Measurements from ENCODE around the gene TXNDC8.

TXNDC8 gene

DNA sequence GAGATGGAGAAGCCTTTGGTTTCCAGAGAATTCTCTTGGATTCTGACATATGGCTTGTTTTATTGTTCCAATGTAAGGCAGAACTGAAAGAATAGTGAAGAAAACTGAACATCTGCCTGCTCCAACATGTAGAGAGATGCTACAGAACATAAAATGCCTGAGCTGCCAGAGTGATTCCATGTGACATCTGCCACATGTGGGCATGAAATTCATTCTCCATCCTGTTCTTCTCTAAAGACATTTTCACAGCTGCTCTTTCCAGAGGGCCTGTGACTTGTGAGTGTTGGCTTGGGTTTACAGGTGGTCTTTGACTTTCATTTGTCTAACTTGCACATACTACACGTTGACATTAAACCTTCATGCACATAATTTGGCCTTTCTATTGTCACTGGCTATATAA is 47.7 kb downstream of the TXNDC8 start:
- Histone ChIP-seq H4K20me1 (ENCODE audit: insufficient read depth, low read length) (no peaks in the 10 kb centered on the region), H3K4me3 (ENCODE audit: low read depth in 1 of 2, low read length in 2 of 2) (no peak overlapping the region), H3K9me3 (ENCODE audit: insufficient read depth, low read length, severe bottlenecking) (no peaks in the 10 kb centered on the region), H3K9ac (ENCODE audit: low read depth, low read length) (no peak overlapping the region), H3K79me2 (ENCODE audit: insufficient read depth, low read length) (no peaks in the 10 kb centered on the region), H3K27me3 (ENCODE audit: insufficient read depth, low read length, poor library complexity) (no peaks in the 10 kb centered on the region), H3K36me3 (ENCODE audit: insufficient read depth, low read length) (no peaks in the 10 kb centered on the region), H2AFZ (ENCODE audit: low read depth, low read length) (no peak overlapping the region), H3K4me2 (ENCODE audit: insufficient read depth, low read length) (no peak overlapping the region), H3K4me1 (ENCODE audit: insufficient read depth, low read length) (no peaks in the 10 kb centered on the region), H3K27ac (ENCODE audit: low read length) (no peak overlapping the region)
- no peak for DNase-seq
- TF ChIP-seq, protein P1, sequence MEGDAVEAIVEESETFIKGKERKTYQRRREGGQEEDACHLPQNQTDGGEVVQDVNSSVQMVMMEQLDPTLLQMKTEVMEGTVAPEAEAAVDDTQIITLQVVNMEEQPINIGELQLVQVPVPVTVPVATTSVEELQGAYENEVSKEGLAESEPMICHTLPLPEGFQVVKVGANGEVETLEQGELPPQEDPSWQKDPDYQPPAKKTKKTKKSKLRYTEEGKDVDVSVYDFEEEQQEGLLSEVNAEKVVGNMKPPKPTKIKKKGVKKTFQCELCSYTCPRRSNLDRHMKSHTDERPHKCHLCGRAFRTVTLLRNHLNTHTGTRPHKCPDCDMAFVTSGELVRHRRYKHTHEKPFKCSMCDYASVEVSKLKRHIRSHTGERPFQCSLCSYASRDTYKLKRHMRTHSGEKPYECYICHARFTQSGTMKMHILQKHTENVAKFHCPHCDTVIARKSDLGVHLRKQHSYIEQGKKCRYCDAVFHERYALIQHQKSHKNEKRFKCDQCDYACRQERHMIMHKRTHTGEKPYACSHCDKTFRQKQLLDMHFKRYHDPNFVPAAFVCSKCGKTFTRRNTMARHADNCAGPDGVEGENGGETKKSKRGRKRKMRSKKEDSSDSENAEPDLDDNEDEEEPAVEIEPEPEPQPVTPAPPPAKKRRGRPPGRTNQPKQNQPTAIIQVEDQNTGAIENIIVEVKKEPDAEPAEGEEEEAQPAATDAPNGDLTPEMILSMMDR (IDR thresholded peaks at IDR 0.05; ENCODE audit: borderline replicate concordance, extremely low read depth, low read length, poor library complexity, severe bottlenecking) = no peak
- no peak for TF ChIP-seq EZH2 (IDR thresholded peaks at IDR 0.05; ENCODE audit: borderline replicate concordance, low read depth, low read length, severe bottlenecking)
- no peak for ATAC-seq (ENCODE audit: insufficient read depth, low read depth)

DNA sequence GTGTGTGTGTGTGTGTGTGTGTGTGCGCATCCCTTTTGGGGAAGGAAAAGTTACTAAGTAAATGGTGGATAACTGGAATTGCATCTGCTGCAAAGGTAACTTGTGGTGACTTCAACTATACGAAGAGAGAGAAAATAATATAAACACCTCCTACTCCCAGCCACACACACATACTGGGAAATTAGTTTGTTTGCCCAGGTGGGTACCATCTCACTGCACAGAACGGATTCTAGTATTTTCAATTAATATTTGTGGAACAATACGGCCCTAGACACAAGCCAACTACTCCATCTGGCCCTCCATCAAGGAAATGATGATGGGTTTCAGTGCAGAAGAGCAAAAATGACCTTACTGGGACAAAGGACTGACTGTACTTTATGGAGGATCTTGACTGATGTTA is 49.2 kb downstream of the TXNDC8 start:
- Histone ChIP-seq H3K9me3 (ENCODE audit: insufficient read depth, low read length, severe bottlenecking) (no peaks in the 10 kb centered on the region), H3K4me1 (ENCODE audit: insufficient read depth, low read length) (no peaks in the 10 kb centered on the region), H2AFZ (ENCODE audit: low read depth, low read length) (no peak overlapping the region), H3K4me2 (ENCODE audit: insufficient read depth, low read length) (no peak overlapping the region), H3K9ac (ENCODE audit: low read depth, low read length) (no peak overlapping the region), H3K79me2 (ENCODE audit: insufficient read depth, low read length) (no peaks in the 10 kb centered on the region), H3K27ac (ENCODE audit: low read length) (no peak overlapping the region), H3K36me3 (ENCODE audit: insufficient read depth, low read length) (no peaks in the 10 kb centered on the region), H3K4me3 (ENCODE audit: low read depth in 1 of 2, low read length in 2 of 2) (no peak overlapping the region), H3K27me3 (ENCODE audit: insufficient read depth, low read length, poor library complexity) (no peaks in the 10 kb centered on the region), H4K20me1 (ENCODE audit: insufficient read depth, low read length) (no peaks in the 10 kb centered on the region)
- TF ChIP-seq EZH2 (IDR thresholded peaks at IDR 0.05; ENCODE audit: borderline replicate concordance, low read depth, low read length, severe bottlenecking) = no peak
- TF ChIP-seq, protein P1 (IDR thresholded peaks at IDR 0.05; ENCODE audit: borderline replicate concordance, extremely low read depth, low read length, poor library complexity, severe bottlenecking) = no peak
- ATAC-seq (ENCODE audit: insufficient read depth, low read depth) = no peak
- no peak for DNase-seq

GRCh38 chr9:110287289-110287680 is 50.4 kb downstream of the TXNDC8 start:
- Histone ChIP-seq H3K4me2 (ENCODE audit: insufficient read depth, low read length) (no peak overlapping the region), H3K36me3 (ENCODE audit: insufficient read depth, low read length) (no peaks in the 10 kb centered on the region), H4K20me1 (ENCODE audit: insufficient read depth, low read length) (no peaks in the 10 kb centered on the region), H3K27me3 (ENCODE audit: insufficient read depth, low read length, poor library complexity) (no peaks in the 10 kb centered on the region), H3K27ac (ENCODE audit: low read length) (no peak overlapping the region), H3K79me2 (ENCODE audit: insufficient read depth, low read length) (no peaks in the 10 kb centered on the region), H3K4me3 (ENCODE audit: low read depth in 1 of 2, low read length in 2 of 2) (no peak overlapping the region), H3K9me3 (ENCODE audit: insufficient read depth, low read length, severe bottlenecking) (no peaks in the 10 kb centered on the region), H3K4me1 (ENCODE audit: insufficient read depth, low read length) (no peaks in the 10 kb centered on the region), H3K9ac (ENCODE audit: low read depth, low read length) (no peak overlapping the region), H2AFZ (ENCODE audit: low read depth, low read length) (no peak overlapping the region)
- no peak for ATAC-seq (ENCODE audit: insufficient read depth, low read depth)
- DNase-seq = no peak
- no peak for TF ChIP-seq EZH2 (IDR thresholded peaks at IDR 0.05; ENCODE audit: borderline replicate concordance, low read depth, low read length, severe bottlenecking)
- TF ChIP-seq, protein P1 (IDR thresholded peaks at IDR 0.05; ENCODE audit: borderline replicate concordance, extremely low read depth, low read length, poor library complexity, severe bottlenecking) = no peak
